IMR-90 (cell line): ENCODE measurements around the gene SLC8A1. TPM values are rescaled to one million over a fixed set of nuclear protein-coding genes. Genes with fewer than 3 reads are reported as not detected.

Experiments
- ATAC-seq: fragments of 200-7000 bp; cut with Tn5 transposase; 2 replicates; pipeline ENCODE4 v1.9.1; 2020; ENCODE audit warnings: low read depth, mild to moderate bottlenecking, moderate library complexity
- BruUV-seq: library from RNA; stranded (reverse); fragments of 400-500 nt; replicated peaks from 2 replicates; lab custom pipeline; 2021; lab: Mats Ljungman, UMichigan
- CTCF ChIA-PET: fragments of 300-600 bp; formaldehyde crosslinking; extraction: SDS; loops from one replicate; lab custom pipeline; 2021; ENCODE audit warnings: antibody characterized with exemption; lab: Yijun Ruan, JAX
- POLR2A ChIA-PET: fragments of 300-600 bp; sonication (Branson Sonifier 250); formaldehyde crosslinking; loops from one replicate; lab custom pipeline; 2022; ENCODE audit warnings: antibody characterized with exemption; ENCODE audit not compliant: unreplicated experiment; lab: Charles Lee
- DNase-seq: peaks from one replicate; pipeline ENCODE4 v3.0.0; 2013
- H2AFZ ChIP-seq: replicated peaks from 2 replicates; pipeline ENCODE3; 2013; ENCODE audit warnings: low read length, mild to moderate bottlenecking; ENCODE audit not compliant: poor library complexity
- H2AK5ac ChIP-seq: 2 replicates; pipeline ENCODE4 v1.6.1; 2013; ENCODE audit warnings: low read depth, low read length, inconsistent platforms
- H2AK9ac ChIP-seq: replicated peaks from 2 replicates; pipeline ENCODE3; 2013; ENCODE audit warnings: mild to moderate bottlenecking, low read depth, low read length, moderate library complexity; ENCODE audit not compliant: poor library complexity
- H2BK120ac ChIP-seq: 2 replicates; pipeline ENCODE4 v1.6.1; 2013; ENCODE audit warnings: low read depth, low read length, inconsistent platforms
- H2BK15ac ChIP-seq: 3 replicates; pipeline ENCODE4 v1.6.1; 2013; ENCODE audit warnings: low read depth, low read length, inconsistent platforms
- H2BK20ac ChIP-seq: 2 replicates; pipeline ENCODE4 v1.6.1; 2013; ENCODE audit warnings: low read depth, mild to moderate bottlenecking, inconsistent platforms, low read length, moderate library complexity
- H2BK5ac ChIP-seq: 2 replicates; pipeline ENCODE4 v1.6.1; 2013; ENCODE audit warnings: mild to moderate bottlenecking, low read depth, low read length, inconsistent platforms; ENCODE audit not compliant: poor library complexity, severe bottlenecking
- H3K14ac ChIP-seq: replicated peaks from 2 replicates; pipeline ENCODE4 v1.6.1; 2013; ENCODE audit warnings: low read depth, low read length, inconsistent platforms
- H3K18ac ChIP-seq: 2 replicates; pipeline ENCODE4 v1.6.1; 2013; ENCODE audit warnings: low read depth, low read length, control low read depth
- H3K23ac ChIP-seq: 2 replicates; pipeline ENCODE4 v1.6.1; 2013; ENCODE audit warnings: low read depth, low read length, inconsistent platforms
- H3K27ac ChIP-seq: 2 replicates; pipeline ENCODE4 v1.5.1; 2013; ENCODE audit warnings: mild to moderate bottlenecking, control low read depth, low read length; ENCODE audit not compliant: insufficient read depth
- H3K27me3 ChIP-seq: 2 replicates; pipeline ENCODE4 v1.6.1; 2013; ENCODE audit warnings: low read length; ENCODE audit not compliant: control insufficient read depth, insufficient read depth
- H3K36me3 ChIP-seq: 2 replicates; pipeline ENCODE4 v1.6.1; 2013; ENCODE audit warnings: low read length, mixed read lengths; ENCODE audit not compliant: control insufficient read depth, insufficient read depth
- H3K4ac ChIP-seq: 2 replicates; pipeline ENCODE4 v1.6.1; 2013; ENCODE audit warnings: low read depth, low read length, inconsistent platforms
- H3K4me1 ChIP-seq: 2 replicates; pipeline ENCODE4 v1.6.1; 2013; ENCODE audit warnings: low read length, mixed read lengths; ENCODE audit not compliant: control insufficient read depth, insufficient read depth
- H3K4me2 ChIP-seq: 2 replicates; pipeline ENCODE4 v1.6.1; 2013; ENCODE audit warnings: low read depth, mild to moderate bottlenecking, control low read depth, low read length, moderate library complexity
- H3K4me3 ChIP-seq: 2 replicates; pipeline ENCODE4 v1.5.1; 2013; ENCODE audit warnings: low read depth, mild to moderate bottlenecking, control low read depth, low read length, moderate library complexity; ENCODE audit not compliant: insufficient read depth
- H3K56ac ChIP-seq: 2 replicates; pipeline ENCODE4 v1.6.1; 2013; ENCODE audit warnings: low read length, inconsistent platforms; ENCODE audit not compliant: insufficient read depth; ENCODE audit errors: extremely low read depth
- H3K79me1 ChIP-seq, 2 experiments: 2 replicates each; pipeline ENCODE4 v1.6.1; 2013; ENCODE audit warnings: low read length in 2 of 2, inconsistent platforms in 1 of 2, low read depth in 1 of 2
- H3K9ac ChIP-seq: 2 replicates; pipeline ENCODE4 v1.6.1; 2013; ENCODE audit warnings: low read depth, low read length, control low read depth
- H3K9me1 ChIP-seq: 2 replicates; pipeline ENCODE4 v1.6.1; 2013; ENCODE audit warnings: low read length, inconsistent platforms; ENCODE audit not compliant: insufficient read depth
- H3K9me3 ChIP-seq: 2 replicates; pipeline ENCODE4 v1.6.1; 2013; ENCODE audit warnings: low read length; ENCODE audit not compliant: control insufficient read depth, insufficient read depth
- H4K20me1 ChIP-seq: 2 replicates; pipeline ENCODE4 v1.6.1; 2013; ENCODE audit warnings: low read length, inconsistent platforms; ENCODE audit not compliant: insufficient read depth
- H4K5ac ChIP-seq: 2 replicates; pipeline ENCODE4 v1.6.1; 2013; ENCODE audit warnings: mild to moderate bottlenecking, low read depth, low read length, control low read depth
- H4K8ac ChIP-seq, 2 experiments: 2 replicates each; pipeline ENCODE4 v1.6.1; 2013; ENCODE audit warnings: low read depth in 2 of 2, low read length in 2 of 2, control low read depth in 1 of 2, inconsistent platforms in 1 of 2
- H4K91ac ChIP-seq: 2 replicates; pipeline ENCODE4 v1.6.1; 2013; ENCODE audit warnings: low read depth, low read length, inconsistent platforms; ENCODE audit not compliant: insufficient read depth
- BHLHE40 ChIP-seq: fragments of 150-350 bp; IDR thresholded peaks from 2 replicates; pipeline ENCODE4 v1.6.1; 2016; ENCODE audit warnings: mild to moderate bottlenecking, low read depth, low read length
- CEBPB ChIP-seq: IDR thresholded peaks from 2 replicates; pipeline ENCODE4 v1.6.1; 2012; ENCODE audit warnings: low read depth, low read length, improper control_type of control experiment
- MAFK ChIP-seq: IDR thresholded peaks from 2 replicates; pipeline ENCODE4 v1.6.1; 2012; ENCODE audit warnings: low read depth, low read length, improper control_type of control experiment
- NFE2L2 ChIP-seq: fragments of 150-350 bp; IDR thresholded peaks from 2 replicates; pipeline ENCODE4 v1.6.1; 2016; ENCODE audit warnings: low read depth, mild to moderate bottlenecking, low read length
- RCOR1 ChIP-seq: IDR thresholded peaks from 2 replicates; pipeline ENCODE4 v1.6.1; 2012; ENCODE audit warnings: mild to moderate bottlenecking, low read length, improper control_type of control experiment; ENCODE audit not compliant: insufficient replicate concordance
- SMC3 ChIP-seq: fragments of 150-350 bp; IDR thresholded peaks from 2 replicates; pipeline ENCODE4 v1.6.1; 2016; ENCODE audit warnings: low read depth, mild to moderate bottlenecking, antibody characterized with exemption, low read length, moderate library complexity
- WGBS, 2 experiments: methylation state at CpG; one replicate each; pipeline versions ENCODE4 v1.1.5 to v1.1.7; 2013; ENCODE audit warnings: missing lambda C conversion rate in 2 of 2; ENCODE audit not compliant: insufficient read length in 1 of 2; ENCODE audit errors: extremely low coverage in 2 of 2; 5-methylcytosine and 5-hydroxymethylcytosine counted together
- dilution Hi-C: fragments of 300-500 bp; cut with HindIII; formaldehyde crosslinking; loops from one replicate; pipeline ENCODE4 v1.14.3; 2018; ENCODE audit warnings: low sequenced_read_pairs; ENCODE audit not compliant: unreplicated experiment
- in situ Hi-C: fragments of 300-500 bp; cut with MboI; formaldehyde crosslinking; loops from 3 replicates; pipeline ENCODE4 v1.14.3; 2019; ENCODE audit warnings: low sequenced_read_pairs, inconsistent platforms, mixed read lengths
- intact Hi-C: fragments of 100-400 bp; cut with micrococcal nuclease; formaldehyde crosslinking; loops from 2 replicates; pipeline ENCODE4 v1.10.0; 2022
- polyA plus RNA-seq, 3 experiments: library from polyadenylated mRNA; depleted of rRNA; stranded (reverse); fragments of >200 nt; gene quantifications; 2 replicates each; pipeline ENCODE4 v1.2.3, GENCODE V29; 2012; ENCODE audit warnings: low replicate concordance in 1 of 3
- total RNA-seq: library from RNA; depleted of rRNA; stranded (reverse); fragments of >200 nt; gene quantifications from 2 replicates; pipeline ENCODE4 v1.2.3, GENCODE V29; 2012
- TF ChIP-seq, protein P1 (sequence below): conservative IDR thresholded peaks from 2 replicates; pipeline ENCODE4 v1.5.1; 2012; ENCODE audit warnings: mild to moderate bottlenecking, low read depth, low read length, improper control_type of control experiment
- TF ChIP-seq, protein P2 (sequence below): fragments of 150-350 bp; IDR thresholded peaks from 2 replicates; pipeline ENCODE4 v1.6.1; 2017; ENCODE audit warnings: mild to moderate bottlenecking, antibody characterized with exemption, low read length, low read depth

The SLC8A1 gene
- total and polyA plus RNA-seq, 2 of the 4 experiments (the other 2 are of a cell fraction), result 7.7 to 57.0 TPM

DNA sequence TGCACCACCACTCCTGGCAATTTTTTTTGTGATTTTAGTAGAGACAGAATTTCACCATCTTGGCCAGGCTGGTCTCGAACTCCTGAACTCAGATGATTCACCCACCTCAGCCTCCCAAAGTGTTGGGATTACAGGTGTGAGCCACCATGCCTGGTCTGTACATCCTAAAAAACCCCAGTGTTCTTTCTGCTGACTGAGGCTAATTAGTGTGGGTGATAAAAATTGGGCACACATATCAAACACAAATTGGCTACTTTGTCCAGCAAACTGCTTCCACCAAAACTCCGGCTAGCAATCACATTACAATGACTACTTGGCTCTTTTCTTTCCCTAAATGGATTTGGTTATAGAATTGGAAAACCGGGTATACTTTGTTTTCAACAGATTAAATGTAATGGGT lies 153.9 kb downstream of the SLC8A1 start:
- intact Hi-C loops, result no loop called here
- TF ChIP-seq RCOR1, result no peak
- TF ChIP-seq NFE2L2, result no peak
- TF ChIP-seq BHLHE40, result no peak
- TF ChIP-seq, protein P1, sequence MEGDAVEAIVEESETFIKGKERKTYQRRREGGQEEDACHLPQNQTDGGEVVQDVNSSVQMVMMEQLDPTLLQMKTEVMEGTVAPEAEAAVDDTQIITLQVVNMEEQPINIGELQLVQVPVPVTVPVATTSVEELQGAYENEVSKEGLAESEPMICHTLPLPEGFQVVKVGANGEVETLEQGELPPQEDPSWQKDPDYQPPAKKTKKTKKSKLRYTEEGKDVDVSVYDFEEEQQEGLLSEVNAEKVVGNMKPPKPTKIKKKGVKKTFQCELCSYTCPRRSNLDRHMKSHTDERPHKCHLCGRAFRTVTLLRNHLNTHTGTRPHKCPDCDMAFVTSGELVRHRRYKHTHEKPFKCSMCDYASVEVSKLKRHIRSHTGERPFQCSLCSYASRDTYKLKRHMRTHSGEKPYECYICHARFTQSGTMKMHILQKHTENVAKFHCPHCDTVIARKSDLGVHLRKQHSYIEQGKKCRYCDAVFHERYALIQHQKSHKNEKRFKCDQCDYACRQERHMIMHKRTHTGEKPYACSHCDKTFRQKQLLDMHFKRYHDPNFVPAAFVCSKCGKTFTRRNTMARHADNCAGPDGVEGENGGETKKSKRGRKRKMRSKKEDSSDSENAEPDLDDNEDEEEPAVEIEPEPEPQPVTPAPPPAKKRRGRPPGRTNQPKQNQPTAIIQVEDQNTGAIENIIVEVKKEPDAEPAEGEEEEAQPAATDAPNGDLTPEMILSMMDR, result no peak
- no peak for TF ChIP-seq SMC3
- TF ChIP-seq, protein P2, sequence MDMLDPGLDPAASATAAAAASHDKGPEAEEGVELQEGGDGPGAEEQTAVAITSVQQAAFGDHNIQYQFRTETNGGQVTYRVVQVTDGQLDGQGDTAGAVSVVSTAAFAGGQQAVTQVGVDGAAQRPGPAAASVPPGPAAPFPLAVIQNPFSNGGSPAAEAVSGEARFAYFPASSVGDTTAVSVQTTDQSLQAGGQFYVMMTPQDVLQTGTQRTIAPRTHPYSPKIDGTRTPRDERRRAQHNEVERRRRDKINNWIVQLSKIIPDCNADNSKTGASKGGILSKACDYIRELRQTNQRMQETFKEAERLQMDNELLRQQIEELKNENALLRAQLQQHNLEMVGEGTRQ, result no peak
- no peak for TF ChIP-seq CEBPB
- TF ChIP-seq MAFK, result peak; percentile 45
- no peak overlapping the region for H3K18ac ChIP-seq
- no peak overlapping the region for H3K9ac ChIP-seq
- no peak overlapping the region for H2AK9ac ChIP-seq
- no peak overlapping the region for H2BK15ac ChIP-seq
- no peak overlapping the region for H3K23ac ChIP-seq
- no peak overlapping the region for H4K5ac ChIP-seq
- dilution Hi-C loops, result no loop called here
- H4K20me1 ChIP-seq, result no peaks in the 10 kb centered on the region; the same call in 1 of the 2 replicates
- H4K91ac ChIP-seq, result no peak overlapping the region
- H3K79me1 ChIP-seq, result peaks cover 4 to 5% of the 10 kb centered on the region in 2 experiments; a peak in 1 of 4 replicates
- no peaks in the 10 kb centered on the region for H3K9me3 ChIP-seq
- ChIA-PET CTCF (no interaction called here), POLR2A (interaction anchor here (0.6 kb wide), 1 partner anchor 60 kb away, joined by 10 read pairs; no protein-coding TSS in a partner anchor)
- H2AFZ ChIP-seq, result no peak overlapping the region
- H3K14ac ChIP-seq, result no peak overlapping the region
- no peak overlapping the region for H3K56ac ChIP-seq
- H3K4me2 ChIP-seq, result no peak overlapping the region
- BruUV-seq, result no TSS peak
- H2BK5ac ChIP-seq, result no peak overlapping the region
- WGBS, 2 experiments, result no CpG with 5 or more reads among the region's 3 CpGs
- H3K9me1 ChIP-seq, result no peaks in the 10 kb centered on the region; the same call in 1 of the 2 replicates
- in situ Hi-C loops, result no loop called here
- no peak overlapping the region for H2BK20ac ChIP-seq
- H3K4me3 ChIP-seq, result no peak overlapping the region
- no peak overlapping the region for H4K8ac ChIP-seq
- no peak overlapping the region for H2BK120ac ChIP-seq
- no peak overlapping the region for H2AK5ac ChIP-seq
- H3K4me1 ChIP-seq, result no peaks in the 10 kb centered on the region; the same call in 1 of the 2 replicates
- ATAC-seq (no peak), DNase-seq (no peak)
- no peak overlapping the region for H3K4ac ChIP-seq
- H3K27ac ChIP-seq, result no peak overlapping the region
- H3K27me3 ChIP-seq, result no peaks in the 10 kb centered on the region
- no peaks in the 10 kb centered on the region for H3K36me3 ChIP-seq
